HK-2 (cell line): ENCODE measurements around the gene TNFRSF12A.

ENCODE experiments used
- DNase-seq: peaks from one replicate; pipeline ENCODE4 v3.0.0-alpha.2; 2018; ENCODE audit not compliant: unreplicated experiment

TNFRSF12A gene

GRCh38 chr16:2986623-2987188 is 33.5 kb upstream of the TNFRSF12A start:
- DNase-seq, result no peak

DNA sequence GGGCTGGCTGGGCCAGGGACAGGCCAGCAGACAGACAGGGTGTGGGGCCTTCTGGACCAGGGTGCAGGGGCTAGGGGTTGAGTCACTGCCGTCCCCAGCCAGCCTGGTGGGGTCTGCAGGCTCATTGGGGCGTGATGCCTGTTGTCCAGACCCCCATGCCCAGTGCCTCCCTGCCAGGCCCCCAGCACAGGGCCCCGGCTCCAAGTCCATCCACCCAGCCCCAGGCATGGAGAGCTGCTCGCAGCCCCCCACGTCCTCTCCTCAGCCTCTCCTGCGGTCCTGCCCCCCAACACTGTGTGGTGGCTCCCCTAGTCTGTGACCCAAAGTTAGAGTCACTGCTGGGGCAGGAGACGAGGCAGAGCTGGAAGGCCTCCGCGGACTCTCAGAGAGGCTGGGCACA is 32.9 kb upstream of the TNFRSF12A start:
- no peak for DNase-seq

GRCh38 chr16:2987833-2988232 is 32.3 kb upstream of the TNFRSF12A start:
- DNase-seq, result no peak

DNA sequence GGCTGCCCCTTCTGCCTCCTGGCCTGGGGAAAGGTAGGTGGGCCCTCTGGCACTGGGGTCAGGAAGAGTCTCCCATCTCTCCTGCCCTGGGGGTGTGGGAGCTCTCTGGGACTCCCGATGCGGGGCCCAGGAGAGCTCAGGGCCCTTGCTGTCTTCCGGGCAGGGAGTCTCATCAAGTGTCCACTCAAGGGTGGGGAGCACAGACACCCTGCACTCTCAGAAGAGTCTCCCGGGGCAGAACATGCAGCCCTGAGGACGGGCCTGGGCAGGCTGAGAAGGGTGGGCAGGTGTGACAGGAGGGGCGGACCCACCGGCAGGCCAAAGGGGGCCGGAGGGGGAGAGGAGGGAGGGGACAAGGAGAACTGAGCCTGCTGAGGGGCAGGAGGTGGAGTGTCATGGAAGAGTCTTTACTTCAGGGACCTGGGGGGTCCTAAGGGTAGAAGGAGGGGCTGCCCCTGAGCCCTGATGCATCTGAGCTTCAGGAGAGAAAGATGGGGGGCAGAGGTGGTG is 31.5 kb upstream of the TNFRSF12A start:
- DNase-seq, result no peak

GRCh38 chr16:2990891-2991290 is 29.3 kb upstream of the TNFRSF12A start:
- DNase-seq, result no peak

DNA sequence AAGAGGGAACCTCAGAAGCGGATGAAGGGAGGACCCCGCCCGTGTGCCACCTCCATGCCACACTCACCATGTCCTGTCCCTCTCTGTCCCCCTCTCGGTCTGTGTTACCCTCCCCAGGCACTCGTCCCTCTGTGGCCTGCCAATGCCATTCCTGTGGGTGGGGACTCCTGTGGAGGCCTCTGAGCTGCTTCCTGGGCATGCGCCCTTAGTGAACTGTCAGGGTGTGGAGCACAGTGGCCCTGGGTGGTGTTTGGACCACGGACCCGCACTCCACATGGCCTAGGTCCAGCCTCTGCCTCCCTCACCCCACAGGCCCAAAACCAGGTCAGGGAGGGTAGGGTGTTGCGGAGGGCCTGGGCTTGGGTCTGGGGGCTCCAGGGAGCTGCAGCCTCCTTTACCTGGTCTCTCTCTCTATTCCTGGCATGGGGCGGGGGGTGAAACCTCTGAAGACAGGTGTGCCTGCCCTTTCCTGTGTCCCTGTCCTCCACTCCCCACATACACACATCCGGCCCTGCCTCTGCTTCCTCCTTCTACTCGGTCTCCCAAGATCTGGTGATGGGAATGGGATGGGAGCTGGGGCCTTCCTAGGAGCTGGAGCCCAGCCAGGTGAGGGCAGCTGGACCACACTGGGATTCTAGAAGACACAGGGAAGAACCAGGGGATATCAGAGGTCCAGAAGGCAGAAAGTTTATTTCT is 28.5 kb upstream of the TNFRSF12A start:
- no peak for DNase-seq

DNA sequence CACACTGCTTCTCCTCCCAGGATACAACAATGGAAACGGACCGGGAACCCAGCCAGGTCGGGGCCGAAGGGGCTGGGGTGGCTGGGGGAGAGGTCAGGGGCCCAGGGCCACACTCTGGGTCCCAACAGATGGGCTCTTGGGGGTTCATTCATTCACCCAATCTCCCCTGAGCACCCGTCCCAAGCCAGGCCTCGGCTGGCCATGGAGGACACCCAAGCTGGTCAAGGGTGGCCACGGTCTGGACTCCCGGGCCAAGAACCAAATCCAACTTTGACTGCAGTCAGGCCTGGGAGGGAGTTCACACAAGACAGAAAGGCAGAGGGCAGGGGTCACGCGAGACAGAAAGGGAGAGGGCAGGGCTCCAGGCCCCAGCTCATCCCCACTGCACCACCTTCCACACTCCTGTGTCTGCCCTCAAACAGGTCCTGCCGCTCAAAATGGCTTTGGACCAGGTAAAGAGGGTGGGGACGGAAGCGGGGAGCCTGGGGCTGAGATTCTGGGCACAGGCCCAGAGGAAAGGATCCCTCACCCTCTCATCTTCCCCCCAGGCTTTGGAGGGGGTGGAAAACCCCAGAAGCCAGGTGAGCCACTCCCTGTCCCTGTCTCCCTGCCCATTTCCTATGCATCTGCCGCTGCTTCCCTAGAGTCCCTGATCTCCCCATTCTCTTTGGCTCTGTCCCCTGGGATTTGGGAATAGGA is 27.6 kb upstream of the TNFRSF12A start:
- DNase-seq, result no peak

DNA sequence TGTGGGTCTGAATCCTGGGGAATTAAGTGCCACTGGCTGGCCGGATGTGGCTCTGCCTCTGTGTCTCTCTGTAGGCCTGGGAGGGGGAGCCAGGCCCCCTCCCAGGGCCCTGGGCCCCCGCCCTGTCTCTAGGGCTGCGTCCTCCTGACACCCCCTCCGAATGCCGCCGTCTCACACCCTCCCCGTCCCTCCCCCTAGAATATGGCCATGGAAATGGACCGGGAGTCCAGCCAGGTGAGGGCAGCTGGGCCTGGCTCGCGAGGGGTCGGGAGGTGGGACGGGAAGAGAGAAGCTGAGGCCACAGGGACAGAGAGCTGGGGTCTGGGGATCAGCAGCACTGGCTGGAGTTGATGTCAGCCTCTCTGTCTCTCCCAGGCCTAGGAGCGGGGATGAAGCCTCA is 23.9 kb upstream of the TNFRSF12A start:
- no peak for DNase-seq

GRCh38 chr16:2999929-3000328 is 20.2 kb upstream of the TNFRSF12A start:
- DNase-seq, result no peak

- no peak for DNase-seq
These were observed 19.6 kb upstream of the TNFRSF12A start for GRCh38 chr16:3000540-3000939.

DNA sequence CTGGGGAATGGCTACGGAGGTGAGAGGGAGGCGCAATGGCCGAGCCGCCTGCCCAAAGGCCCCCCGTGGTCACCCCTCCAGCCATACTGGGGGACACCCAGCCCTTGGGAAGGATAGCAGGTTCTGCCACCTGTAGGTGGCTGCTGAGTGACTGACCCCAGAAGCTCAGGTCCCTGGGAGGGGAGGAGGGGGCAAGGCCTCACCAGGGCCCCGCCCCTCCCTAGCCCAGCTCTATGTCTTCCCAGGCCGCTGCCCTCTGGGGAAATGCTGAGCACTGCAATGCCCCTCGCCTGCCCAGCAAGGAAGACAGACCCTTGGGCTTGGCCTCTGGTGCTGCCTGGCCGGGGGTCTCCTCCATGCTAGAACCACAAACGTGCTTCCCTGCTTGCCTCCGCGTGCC is 18.9 kb upstream of the TNFRSF12A start:
- DNase-seq, result no peak

DNA sequence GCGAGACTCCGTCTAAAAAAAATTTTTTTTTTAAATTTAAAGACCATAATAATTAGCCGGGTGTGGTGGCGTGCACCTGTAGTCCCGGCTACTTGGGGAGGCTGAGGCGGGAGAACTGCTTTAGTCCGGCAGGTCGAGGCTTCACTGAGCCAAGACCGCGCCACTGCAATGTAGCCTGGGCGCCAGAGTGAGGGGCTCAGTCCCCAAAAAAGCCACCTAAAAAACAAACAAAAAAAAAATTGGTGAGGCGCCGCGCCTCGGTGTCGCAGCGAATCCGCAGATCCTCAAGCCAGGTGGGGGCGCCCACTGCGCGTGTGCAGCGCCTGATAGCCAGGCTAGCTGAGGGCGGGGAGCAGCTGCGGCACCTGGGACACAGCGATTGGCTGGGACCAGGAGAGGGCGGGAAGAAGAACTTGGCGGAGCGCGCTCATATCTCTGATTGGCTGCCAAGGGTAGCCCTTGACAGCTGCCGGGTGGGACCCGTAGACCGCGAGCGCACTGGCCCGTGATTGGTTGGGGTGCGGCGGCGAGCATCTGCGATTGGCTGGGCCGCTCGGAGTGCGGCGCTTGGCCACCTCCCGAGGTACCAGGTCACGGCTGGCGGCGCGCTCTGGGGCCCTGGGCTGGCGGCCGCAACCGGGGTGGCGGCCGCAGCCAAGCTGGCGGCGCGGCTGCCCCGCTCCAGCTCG is 16.4 kb upstream of the TNFRSF12A start:
- peak; percentile 97 for DNase-seq

GRCh38 chr16:3004319-3004718 is 15.8 kb upstream of the TNFRSF12A start:
- DNase-seq, result no peak

DNA sequence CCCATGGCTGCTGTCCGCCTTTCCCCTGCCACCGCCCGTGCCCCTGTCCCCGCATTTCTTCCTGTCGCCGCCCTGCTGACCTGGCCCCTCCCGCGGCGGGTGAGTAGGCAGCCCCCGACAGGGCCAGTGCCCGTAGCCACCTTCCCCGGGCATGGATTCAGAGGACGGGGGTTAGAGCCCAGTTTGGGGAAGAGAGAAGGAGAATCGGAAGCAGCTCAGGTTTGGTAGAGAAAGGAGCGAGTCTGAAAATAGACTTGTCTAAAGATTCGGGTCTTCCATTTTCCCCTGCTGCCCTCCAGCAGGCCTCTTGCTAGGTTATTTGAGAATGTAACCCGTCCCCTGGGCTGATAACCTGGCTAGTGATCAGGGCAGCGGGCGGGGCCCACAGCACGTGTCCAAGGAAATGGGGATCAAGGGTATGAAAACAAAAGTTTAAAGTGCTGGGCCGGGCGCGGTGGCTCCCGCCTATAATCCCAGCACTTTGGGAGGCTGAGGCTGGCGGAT is 15.3 kb upstream of the TNFRSF12A start:
- DNase-seq, result peak; percentile 48

GRCh38 chr16:3007059-3007956 is 12.9 kb upstream of the TNFRSF12A start:
- DNase-seq, result no peak

- DNase-seq, result no peak
These were observed 12.0 kb upstream of the TNFRSF12A start for GRCh38 chr16:3007957-3008689.

DNA sequence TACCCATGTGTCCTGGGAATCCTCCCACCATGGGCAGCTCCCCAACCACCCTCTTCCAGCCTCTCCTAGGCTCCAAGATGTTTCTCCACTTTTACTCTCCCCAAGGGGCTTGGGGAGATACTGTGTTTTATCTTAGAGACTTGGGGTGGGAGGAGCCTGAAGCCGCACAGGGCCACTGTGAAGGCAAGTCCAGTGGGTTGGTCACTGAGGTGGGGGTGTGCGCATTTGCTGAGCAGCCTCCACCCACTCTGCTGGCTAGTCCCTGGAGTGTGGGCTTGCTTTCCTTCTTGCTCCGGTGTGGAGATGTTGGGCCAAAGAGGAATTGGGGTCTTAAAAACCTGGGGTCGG is 11.5 kb upstream of the TNFRSF12A start:
- no peak for DNase-seq

GRCh38 chr16:3009568-3010390 is 10.4 kb upstream of the TNFRSF12A start:
- DNase-seq, result no peak

- no peak for DNase-seq
These were observed 9.7 kb upstream of the TNFRSF12A start for GRCh38 chr16:3010510-3010909.

DNA sequence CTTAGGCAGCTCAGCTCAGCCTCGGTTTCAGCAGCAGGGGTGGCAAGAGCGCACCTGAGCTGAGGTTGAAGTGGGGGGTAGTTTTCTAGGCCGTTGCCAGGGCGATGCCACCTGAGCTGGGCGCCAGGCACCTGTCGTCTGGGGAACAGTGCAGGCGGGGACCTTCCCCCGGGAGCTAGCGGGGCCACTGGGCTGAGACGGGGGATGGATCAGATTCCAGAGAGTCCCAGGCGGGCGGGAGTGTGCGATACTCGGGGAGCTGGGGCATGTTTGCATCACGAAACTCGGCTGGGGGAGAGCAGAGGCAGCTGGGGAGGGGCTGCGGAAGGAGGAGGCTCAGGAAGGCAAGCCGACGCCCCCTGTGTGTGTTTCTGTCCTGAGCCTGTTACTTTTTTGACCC is 7.9 kb upstream of the TNFRSF12A start:
- DNase-seq, result no peak
